Measurements from ENCODE around the gene ASIC5. TPM values are rescaled to one million over a fixed set of nuclear protein-coding genes. Genes with fewer than 3 reads are reported as not detected.
"Not testable (repeated sequence)": the region's sequence is repeated elsewhere in the genome, so short reads cannot be mapped to it uniquely, and the experiment has no call there.

Gene ASIC5, protein sequence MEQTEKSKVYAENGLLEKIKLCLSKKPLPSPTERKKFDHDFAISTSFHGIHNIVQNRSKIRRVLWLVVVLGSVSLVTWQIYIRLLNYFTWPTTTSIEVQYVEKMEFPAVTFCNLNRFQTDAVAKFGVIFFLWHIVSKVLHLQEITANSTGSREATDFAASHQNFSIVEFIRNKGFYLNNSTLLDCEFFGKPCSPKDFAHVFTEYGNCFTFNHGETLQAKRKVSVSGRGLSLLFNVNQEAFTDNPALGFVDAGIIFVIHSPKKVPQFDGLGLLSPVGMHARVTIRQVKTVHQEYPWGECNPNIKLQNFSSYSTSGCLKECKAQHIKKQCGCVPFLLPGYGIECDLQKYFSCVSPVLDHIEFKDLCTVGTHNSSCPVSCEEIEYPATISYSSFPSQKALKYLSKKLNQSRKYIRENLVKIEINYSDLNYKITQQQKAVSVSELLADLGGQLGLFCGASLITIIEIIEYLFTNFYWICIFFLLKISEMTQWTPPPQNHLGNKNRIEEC
- total RNA-seq: not detected

DNA sequence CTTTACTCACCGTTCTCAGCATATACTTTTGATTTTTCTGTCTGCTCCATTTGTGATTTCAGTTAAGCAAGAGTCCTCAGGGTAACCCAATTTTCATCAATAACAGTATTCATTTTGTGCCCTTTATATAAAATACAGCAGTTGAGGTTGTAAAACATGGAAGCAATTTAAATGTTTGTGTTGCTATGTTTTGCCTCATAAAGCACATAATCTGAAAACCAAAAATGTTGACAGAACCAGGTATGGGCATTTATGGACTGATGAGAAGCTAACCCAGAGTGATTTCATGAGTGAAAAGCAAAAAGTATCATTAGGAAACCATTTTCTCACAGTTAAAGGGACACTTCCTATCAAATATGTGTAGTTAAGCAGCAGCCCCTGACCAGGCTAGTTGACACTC lies at the start of gene ASIC5:
Gene ASIC5 (minus strand): TSS at position 101 of the 400 bp plus-strand sequence. CDS start 51 bp downstream, at position 50.
- no peak for DNase-seq (ENCODE audit: low spot score)

DNA sequence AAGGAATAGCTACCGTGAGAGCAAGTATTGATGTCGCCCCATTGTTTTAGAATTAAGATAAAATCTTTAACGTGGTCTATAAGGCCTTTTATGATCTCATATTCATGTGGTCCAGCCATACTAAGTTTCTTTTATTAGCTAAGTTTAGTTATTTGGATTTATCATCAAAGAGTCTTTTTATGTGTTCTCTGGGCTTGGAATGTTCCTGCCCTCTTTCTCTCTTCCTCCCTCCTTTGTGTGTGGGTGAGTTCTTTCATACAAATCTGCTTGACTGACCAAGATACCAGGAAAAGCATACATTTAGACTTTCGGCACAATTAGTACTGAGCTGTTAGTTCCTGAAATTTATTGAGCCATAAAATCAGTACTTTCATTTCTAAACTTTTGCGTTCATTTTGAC lies 48.7 kb upstream of the ASIC5 start:
- no peak for DNase-seq (ENCODE audit: low spot score)

- DNase-seq (ENCODE audit: low spot score): no peak
Measured at GRCh38 chr4:155911905-155912304, 45.8 kb upstream of the ASIC5 start.

DNA sequence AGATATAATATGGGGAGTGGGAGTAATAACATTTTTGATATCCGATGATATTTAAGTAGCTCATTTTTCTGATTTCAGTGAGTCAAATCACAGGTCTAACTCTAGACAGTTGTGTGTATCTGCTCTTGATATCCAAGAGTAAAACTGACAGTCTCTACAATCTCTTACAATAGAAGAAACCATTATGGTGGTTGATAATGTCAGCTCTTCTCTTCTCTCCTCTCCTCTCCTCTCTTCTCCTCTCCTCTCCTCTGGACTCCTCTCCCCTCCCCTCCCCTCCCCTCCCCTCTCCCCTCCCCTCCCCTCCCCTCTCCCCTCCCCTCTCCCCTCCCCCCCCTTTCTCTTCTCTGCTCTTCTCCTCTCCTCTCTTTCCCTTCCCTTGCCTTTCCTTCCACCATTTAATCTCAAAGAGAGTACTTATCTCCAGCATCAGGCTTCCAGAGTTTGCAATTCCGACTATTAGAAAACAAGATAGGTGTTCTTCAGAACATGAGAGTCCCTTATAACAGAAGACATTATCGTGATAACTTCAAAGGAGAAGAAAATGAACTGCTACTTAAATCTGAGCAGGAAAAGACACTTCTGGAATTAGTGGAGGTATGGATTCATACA lies 43.6 kb upstream of the ASIC5 start:
- no peak for DNase-seq (ENCODE audit: low spot score)

DNA sequence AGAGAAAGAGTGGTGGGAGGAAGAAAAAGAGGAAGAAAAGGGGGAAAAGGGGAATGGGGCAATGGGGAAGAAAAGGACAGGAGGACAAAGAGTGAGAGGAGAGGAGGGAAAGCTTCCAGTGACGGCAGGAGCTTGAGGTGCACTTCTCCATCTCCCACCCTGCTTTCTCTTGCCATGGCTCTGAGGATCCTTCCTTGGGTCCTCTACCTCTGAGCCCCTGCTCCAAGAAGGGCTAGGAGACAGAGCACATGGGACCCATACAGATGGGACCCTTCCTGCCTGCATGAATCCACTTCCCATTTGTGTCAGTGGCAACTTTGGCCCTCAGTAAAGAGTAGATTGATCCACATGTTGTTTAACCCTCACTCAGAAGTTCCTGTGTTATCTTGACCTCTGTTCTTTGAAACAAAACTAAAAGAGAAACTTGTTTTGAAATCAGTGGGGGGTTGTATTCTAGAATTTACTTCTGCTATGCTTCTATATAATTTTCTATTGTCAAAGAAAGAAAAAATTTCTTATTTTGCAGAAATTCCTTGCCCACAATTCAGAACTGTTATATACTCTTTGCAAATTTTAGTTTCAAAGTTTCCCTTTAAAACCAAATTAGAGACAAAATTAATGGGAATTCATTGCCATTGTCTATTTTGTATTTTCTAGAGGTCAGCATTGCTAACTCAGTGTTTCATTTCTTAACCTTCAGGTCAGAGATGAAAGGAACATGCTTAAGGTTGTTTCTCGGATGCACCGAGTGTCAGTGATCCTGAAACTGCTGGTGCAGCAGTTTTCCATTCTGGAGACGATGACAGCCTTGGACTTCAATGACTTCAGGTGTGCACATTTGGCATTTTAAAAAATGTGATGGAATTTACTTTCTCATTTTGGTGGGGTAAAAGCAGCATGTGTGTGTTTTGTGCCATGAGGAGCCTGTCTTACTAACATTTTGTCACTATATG lies 42.4 kb upstream of the ASIC5 start:
- DNase-seq (ENCODE audit: low spot score): no peak

DNA sequence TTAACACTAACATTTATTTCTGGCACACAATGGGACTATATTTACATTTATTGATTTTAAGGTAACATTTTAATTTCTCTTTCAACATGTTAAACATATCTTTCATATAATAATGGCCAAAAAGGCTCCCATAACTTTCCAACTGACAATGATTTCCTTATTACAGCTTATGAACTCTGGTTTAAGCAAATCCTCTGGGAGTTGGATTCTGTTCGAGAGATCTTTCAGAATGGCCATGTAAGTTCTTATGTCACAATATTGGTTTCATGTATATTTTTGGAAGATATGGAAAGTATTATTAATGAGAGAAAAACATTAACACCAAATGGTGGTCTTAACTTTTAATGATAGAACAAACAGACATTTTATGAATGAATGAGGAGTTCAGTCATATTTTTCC lies 41.5 kb upstream of the ASIC5 start:
- DNase-seq (ENCODE audit: low spot score): no peak

GRCh38 chr4:155906554-155907247 lies 40.6 kb upstream of the ASIC5 start:
- peak; percentile 17 for DNase-seq (ENCODE audit: low spot score)

- no peak for DNase-seq (ENCODE audit: low spot score)
Measured at GRCh38 chr4:155904331-155904730, 38.3 kb upstream of the ASIC5 start.

DNA sequence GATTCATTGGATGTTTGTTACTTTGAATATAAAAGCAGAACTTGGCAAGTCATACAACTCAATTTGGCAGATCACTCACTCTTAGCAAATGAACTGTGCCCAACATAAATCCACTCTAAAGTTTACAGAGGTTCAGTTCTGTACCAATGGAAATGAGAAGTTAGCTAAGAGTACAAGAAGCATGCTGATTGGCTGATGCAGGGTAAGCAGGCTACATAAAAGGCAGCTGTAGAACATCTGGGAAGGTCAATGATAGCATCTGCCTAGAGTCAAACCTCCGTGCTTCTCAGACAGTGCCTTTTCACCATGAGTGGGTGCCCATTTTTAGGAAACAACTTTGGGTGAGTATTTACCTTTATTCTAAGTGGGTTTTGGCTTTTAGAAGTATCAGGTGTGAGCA lies 37.4 kb upstream of the ASIC5 start, which contains the start of gene TDO2:
Gene TDO2 (plus strand): TSS at position 244 of the 400 bp plus-strand sequence. CDS start 63 bp downstream, at position 307.
- DNase-seq (ENCODE audit: low spot score): no peak

GRCh38 chr4:155901013-155901412 lies 34.9 kb upstream of the ASIC5 start:
- DNase-seq (ENCODE audit: low spot score): no peak

DNA sequence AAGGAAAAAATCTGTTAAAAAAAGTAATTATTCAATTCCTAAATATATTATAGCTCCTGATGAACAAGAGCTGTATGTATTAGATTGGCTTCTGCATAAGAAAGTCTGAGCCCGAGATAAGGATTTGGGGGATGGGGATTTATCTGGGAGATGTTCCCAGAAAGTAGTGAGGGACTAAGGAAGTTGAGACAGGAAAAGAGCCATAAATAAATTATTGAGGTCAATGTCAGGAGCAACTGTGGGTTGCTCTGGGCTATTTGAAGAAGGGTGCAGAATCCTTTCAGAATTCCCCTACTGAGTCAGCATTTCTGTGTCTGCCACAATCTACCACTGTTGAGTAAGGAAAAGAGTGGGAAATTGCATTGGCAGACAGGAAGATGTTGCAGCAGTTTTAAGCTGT lies 34.3 kb upstream of the ASIC5 start:
- no peak for DNase-seq (ENCODE audit: low spot score)

DNA sequence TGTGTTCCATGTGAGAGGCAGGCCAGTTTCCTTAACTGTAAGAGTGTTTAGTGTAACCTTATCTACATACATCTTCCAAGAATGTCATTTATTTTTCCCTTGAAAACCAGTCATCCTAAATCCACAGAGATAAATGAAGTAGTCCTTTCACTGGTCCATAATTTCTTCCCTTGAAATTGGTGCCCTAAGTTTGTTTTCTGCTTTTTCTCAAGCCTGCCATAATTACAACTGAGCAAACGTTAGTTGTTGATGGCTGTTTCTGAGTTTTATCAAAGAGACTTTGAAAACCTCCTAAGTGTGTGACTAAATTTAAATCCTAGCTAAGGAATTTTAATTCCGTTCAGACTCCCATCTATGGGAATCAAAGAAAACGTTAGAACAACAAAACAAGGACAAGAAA lies 33.8 kb upstream of the ASIC5 start:
- DNase-seq (ENCODE audit: low spot score): no peak

- not testable (repeated sequence) for DNase-seq (ENCODE audit: low spot score)
Measured at GRCh38 chr4:155898371-155898770, 32.3 kb upstream of the ASIC5 start.

- DNase-seq (ENCODE audit: low spot score): no peak
Measured at GRCh38 chr4:155891058-155891457, 25.0 kb upstream of the ASIC5 start.

DNA sequence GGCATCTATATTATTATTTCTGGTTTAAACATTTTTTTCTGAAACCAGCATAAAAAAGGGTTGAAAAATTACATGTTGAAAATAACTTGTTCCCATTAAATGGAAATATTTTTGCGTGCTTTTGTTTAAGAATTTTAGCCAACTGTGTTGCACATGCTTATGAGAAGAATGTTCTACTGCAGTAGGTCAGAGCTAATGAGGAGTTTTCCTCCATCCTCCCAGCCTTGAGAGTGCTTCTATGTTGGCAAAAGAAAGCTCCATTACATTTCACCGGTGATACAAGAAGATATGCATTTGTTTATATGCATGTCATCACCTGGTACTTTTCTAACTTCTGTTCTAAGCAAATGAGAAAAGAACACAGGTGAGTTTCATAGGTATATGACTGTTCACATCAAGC lies 23.9 kb upstream of the ASIC5 start:
- DNase-seq (ENCODE audit: low spot score): no peak

DNA sequence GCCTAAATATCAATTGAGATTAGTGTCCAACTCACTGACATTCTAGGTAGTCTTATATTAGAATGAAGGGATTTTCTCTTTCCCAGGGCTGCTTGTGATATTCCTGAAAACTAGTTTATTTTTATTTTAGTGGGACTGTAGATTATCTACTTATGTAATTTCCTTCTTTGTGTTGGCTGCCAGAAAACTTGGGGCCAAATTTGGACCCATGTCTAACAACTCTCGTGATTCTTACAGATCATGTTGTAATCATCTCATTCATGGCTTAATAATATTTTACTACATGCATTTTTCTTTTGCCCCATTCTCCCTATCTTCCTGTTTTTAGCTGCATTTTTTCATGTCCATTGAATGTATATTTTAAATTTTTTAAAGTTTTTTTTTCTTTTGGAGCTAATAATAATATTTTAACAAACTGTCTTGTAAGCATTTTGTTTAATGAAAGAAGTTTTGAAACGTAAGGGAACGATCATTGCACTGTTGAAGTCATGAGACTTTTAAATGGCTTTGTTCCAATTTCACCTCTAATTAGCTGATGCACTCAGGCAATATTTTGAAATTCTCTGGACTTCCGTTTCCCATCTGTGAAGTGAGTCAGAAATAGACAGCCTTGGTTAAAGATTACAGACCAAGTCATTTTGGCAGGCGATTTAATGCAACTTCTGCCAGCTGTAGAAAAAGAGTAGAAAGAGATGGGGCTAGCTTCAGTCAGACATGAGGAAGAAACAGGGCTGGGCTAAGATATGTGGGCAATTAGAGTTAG lies 23.1 kb upstream of the ASIC5 start:
- DNase-seq (ENCODE audit: low spot score): peak; percentile 64

- no peak for DNase-seq (ENCODE audit: low spot score)
Measured at GRCh38 chr4:155887847-155888570, 21.9 kb upstream of the ASIC5 start.

GRCh38 chr4:155887045-155887444 lies 21.0 kb upstream of the ASIC5 start:
- DNase-seq (ENCODE audit: low spot score): no peak

- DNase-seq (ENCODE audit: low spot score): no peak
Measured at GRCh38 chr4:155885666-155886065, 19.6 kb upstream of the ASIC5 start.

GRCh38 chr4:155883895-155884294 lies 17.8 kb upstream of the ASIC5 start:
- DNase-seq (ENCODE audit: low spot score): no peak

Data from mucosa of gallbladder (tissue), 1 donor.